Activated CD4-positive, CD25-positive, alpha-beta regulatory T cell treated with anti-CD3 and anti-CD28 coated beads, Interleukin-2, amount 50 U/mL, for 24 hours (primary cell): ENCODE results near the gene CXCR3.
"Not testable (repeated sequence)": the region's sequence is repeated elsewhere in the genome, so short reads cannot be mapped to it uniquely, and the experiment has no call there.

Experiments
- ATAC-seq, 2 donors: fragments of 150-1000 bp; cut with Tn5 transposase; one replicate each; pipeline ENCODE4 v1.10.0; 2021; ENCODE audit warnings: mild to moderate bottlenecking in 1 of 2, moderate library complexity in 1 of 2

The CXCR3 gene

GRCh38 chrX:71636438-71637252 is 18.3 kb upstream of the CXCR3 start:
- ATAC-seq: peak; percentile 55 to 64

GRCh38 chrX:71634366-71634765 is 16.1 kb upstream of the CXCR3 start:
- no peak for ATAC-seq

GRCh38 chrX:71632923-71633657 is 14.8 kb upstream of the CXCR3 start:
- no peak for ATAC-seq

- ATAC-seq: no peak
Observed at GRCh38 chrX:71629467-71629866, 11.2 kb upstream of the CXCR3 start.

- no peak for ATAC-seq
Observed at GRCh38 chrX:71627588-71628404, 9.5 kb upstream of the CXCR3 start.

GRCh38 chrX:71626576-71626975 is 8.3 kb upstream of the CXCR3 start:
- ATAC-seq: no peak

- no peak for ATAC-seq
Observed at GRCh38 chrX:71625471-71625870, 7.2 kb upstream of the CXCR3 start.

- ATAC-seq: peak in 1 of 2 donors; percentile 18
Observed at GRCh38 chrX:71623714-71624113, 5.4 kb upstream of the CXCR3 start.

GRCh38 chrX:71622576-71623450 is 4.5 kb upstream of the CXCR3 start:
- peak; percentile 62 to 64 for ATAC-seq

- no peak for ATAC-seq
Observed at GRCh38 chrX:71622032-71622575, 3.8 kb upstream of the CXCR3 start.

- no peak for ATAC-seq
Observed at GRCh38 chrX:71621603-71622002, 3.3 kb upstream of the CXCR3 start.

GRCh38 chrX:71619986-71620385 is 1.7 kb upstream of the CXCR3 start:
- ATAC-seq: no peak

GRCh38 chrX:71619193-71619592 is 882 bp upstream of the CXCR3 start:
- ATAC-seq: peak; percentile 60 to 64

- no peak for ATAC-seq
Observed at GRCh38 chrX:71618787-71619186, 476 bp upstream of the CXCR3 start.

- no peak for ATAC-seq
Observed at GRCh38 chrX:71617742-71618141, 569 bp downstream of the CXCR3 start.

GRCh38 chrX:71616672-71617529 is 1.4 kb downstream of the CXCR3 start:
- no peak for ATAC-seq

- no peak for ATAC-seq
Observed at GRCh38 chrX:71615954-71616353, 2.4 kb downstream of the CXCR3 start.

GRCh38 chrX:71615056-71615455 is 3.3 kb downstream of the CXCR3 start:
- ATAC-seq: no peak

- ATAC-seq: no peak
Observed at GRCh38 chrX:71612256-71612655, 6.1 kb downstream of the CXCR3 start.

GRCh38 chrX:71611736-71612135 is 6.6 kb downstream of the CXCR3 start:
- not testable (repeated sequence) for ATAC-seq
